Thyroid gland (tissue), 4 donors: Measurements from ENCODE around the gene FOXR1.

ENCODE experiments used
- CTCF ChIP-seq, 6 experiments: fragments of 200-600 bp in 3 of 6; fragments of 450-650 bp in 3 of 6; sonication (generic) in 3 of 6; IDR thresholded peaks; one replicate each; pipeline ENCODE4 v1.5.1; 2016 to 2019; ENCODE audit warnings: antibody characterized with exemption in 6 of 6, mild to moderate bottlenecking in 2 of 6, inconsistent platforms in 1 of 6, moderate library complexity in 1 of 6
- POLR2A ChIP-seq, 2 donors: fragments of 450-650 bp; IDR thresholded peaks; one replicate each; pipeline ENCODE4 v1.6.1; 2017; ENCODE audit warnings: antibody characterized with exemption in 2 of 2, mild to moderate bottlenecking in 2 of 2, moderate library complexity in 1 of 2

GRCh38 chr11:118997627-118998387, 26.2 kb downstream of the FOXR1 start, which contains the start of gene CENATAC:
- TF ChIP-seq CTCF (IDR thresholded peaks at IDR 0.05) (no peak), POLR2A (IDR thresholded peaks at IDR 0.05) (peak in 1 of 2 donors; percentile 87)
